ENCODE results near the gene INAVA. TPM values are rescaled to one million over a fixed set of nuclear protein-coding genes. Genes with fewer than 3 reads are reported as not detected.

INAVA gene
- total RNA-seq, 2 experiments from 2014 or later = 0.45 TPM; not detected in 1

DNA sequence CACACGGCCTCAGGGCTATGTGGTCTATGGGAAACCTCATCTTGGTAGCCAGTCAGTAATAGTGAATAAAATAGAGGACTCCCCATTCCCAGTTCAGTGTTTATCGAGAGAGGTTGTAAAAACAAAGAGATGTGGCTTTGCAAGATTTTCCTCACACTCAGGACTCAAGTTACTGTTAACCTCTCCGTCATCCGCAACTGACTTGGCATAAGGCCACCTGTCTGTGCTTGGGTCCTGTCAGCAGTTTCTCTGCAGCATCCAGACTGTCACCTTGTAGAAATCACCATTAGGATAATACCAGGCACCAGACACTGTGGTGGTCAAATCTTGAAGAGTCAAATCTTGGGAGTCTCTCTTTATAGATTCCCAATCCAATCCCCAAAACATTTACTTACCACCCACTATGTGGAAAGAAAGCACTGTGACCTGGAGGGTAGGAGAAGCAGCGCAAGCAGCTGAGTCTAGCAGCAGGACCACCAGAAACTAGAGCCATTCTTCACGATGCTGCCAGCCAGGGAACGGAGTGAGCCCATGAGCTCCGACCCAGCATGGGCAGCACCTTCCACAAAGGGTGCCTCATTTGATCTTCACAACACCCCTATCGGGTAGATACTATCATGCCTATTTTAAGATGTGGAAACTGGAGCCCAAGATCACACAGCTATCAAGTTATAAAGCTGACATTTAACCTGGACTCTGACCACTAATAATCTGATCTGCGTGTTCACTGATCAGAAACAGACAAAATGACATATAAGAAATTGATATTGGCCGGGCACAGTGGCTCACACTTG, 27.5 kb upstream of the INAVA start:
- Mint-ChIP-seq H3K27ac (no peak overlapping the region), H3K4me3 (no peak overlapping the region), H3K9me3 (no peaks in the 10 kb centered on the region), H3K36me3 (ENCODE audit: low read depth) (no peaks in the 10 kb centered on the region), H3K27me3 (peaks cover 46% of the 10 kb centered on the region), H3K4me1 (peaks cover 60% of the 10 kb centered on the region)
- ChIA-PET CTCF (interaction anchor here (0.9 to 1.7 kb wide), 4 partner anchors 10 to 24 kb away, joined by 4 to 5 read pairs (median 4); no protein-coding TSS in a partner anchor), POLR2A (interaction anchor here (0.9 to 1.2 kb wide), 2 partner anchors 38 to 153 kb away, joined by 3 to 4 read pairs; no protein-coding TSS in a partner anchor)
- DNase-seq = no peak

DNA sequence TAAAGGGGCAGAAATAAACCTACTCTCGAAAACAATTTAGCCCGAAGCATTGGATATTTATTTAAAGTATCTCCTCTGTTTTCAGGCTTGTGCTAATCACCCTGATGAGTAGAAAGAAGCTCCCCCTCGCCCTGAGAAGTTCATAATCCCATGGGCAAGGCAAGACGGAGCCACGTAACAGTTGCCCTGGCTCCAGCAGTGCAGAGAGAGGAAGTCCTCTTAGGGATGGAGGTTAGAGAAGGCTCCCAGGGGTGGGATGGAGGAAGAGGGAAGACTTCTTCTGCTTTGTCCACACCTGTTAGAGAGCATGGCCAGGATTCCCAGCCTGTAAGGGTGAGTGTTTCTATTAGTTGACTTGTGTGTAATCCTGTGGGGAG, 25.3 kb upstream of the INAVA start:
- POLR2A ChIA-PET = interaction anchor here (1.0 to 2.1 kb wide), 4 partner anchors 9 to 19 kb away, joined by 3 to 11 read pairs (median 4); no protein-coding TSS in a partner anchor
- H3K27ac Mint-ChIP-seq = no peak overlapping the region
- no peaks in the 10 kb centered on the region for H3K36me3 Mint-ChIP-seq (ENCODE audit: low read depth)
- H3K27me3 Mint-ChIP-seq = peaks cover 48% of the 10 kb centered on the region
- no peak overlapping the region for H3K4me3 Mint-ChIP-seq
- CTCF ChIA-PET = no interaction called here
- DNase-seq = no peak
- H3K4me1 Mint-ChIP-seq = peaks cover 48% of the 10 kb centered on the region
- H3K9me3 Mint-ChIP-seq = no peaks in the 10 kb centered on the region

DNA sequence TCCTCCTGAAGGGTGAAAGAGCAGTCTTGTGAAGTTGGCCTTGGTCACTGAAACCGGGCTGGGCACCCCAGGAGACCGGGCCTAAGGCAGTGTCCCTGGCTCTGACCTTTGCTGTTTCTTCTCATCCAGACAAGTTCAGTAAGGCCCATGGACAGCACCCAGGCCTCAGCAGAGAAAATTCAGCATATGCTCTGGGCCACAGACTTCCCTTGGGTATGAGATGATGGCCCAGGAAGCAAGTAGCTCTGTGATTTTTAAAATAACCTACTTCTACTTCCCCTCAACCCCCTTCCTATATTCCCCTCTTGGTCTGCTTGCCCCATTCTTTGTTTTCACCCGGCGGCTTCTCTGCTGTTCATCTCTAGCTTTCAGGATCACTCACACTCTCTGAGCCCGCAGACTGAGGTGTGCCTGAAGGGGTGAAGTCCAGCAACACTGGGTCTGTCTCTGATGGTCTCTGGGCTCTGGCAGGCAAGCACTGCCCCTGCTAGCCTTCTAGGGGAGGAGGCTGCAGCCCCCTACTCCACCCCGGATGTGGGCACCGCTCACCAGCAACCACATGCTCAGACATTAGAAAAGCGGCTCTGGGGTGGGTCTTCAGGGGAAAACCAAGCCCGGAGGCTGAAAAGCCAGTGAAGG, 24.8 kb upstream of the INAVA start:
- ChIA-PET POLR2A (interaction anchor here (1.0 to 2.1 kb wide), 4 partner anchors 9 to 19 kb away, joined by 3 to 11 read pairs (median 4); no protein-coding TSS in a partner anchor), CTCF (interaction anchor here (1.0 kb wide), 1 partner anchor 248 kb away, joined by 3 read pairs; no protein-coding TSS in a partner anchor)
- peak overlapping the region; percentile 34 for H3K27ac Mint-ChIP-seq
- peak overlapping the region; percentile 6 for H3K4me3 Mint-ChIP-seq
- peaks cover 50% of the 10 kb centered on the region for H3K4me1 Mint-ChIP-seq
- peak; percentile 45 for DNase-seq
- no peaks in the 10 kb centered on the region for H3K36me3 Mint-ChIP-seq (ENCODE audit: low read depth)
- peaks cover 51% of the 10 kb centered on the region for H3K27me3 Mint-ChIP-seq
- no peaks in the 10 kb centered on the region for H3K9me3 Mint-ChIP-seq

GRCh38 chr1:200872446-200873115, 22.1 kb upstream of the INAVA start, which contains the start of gene GPR25:
Gene GPR25 (plus strand): TSS chr1:200872981. CDS start chr1:200873038, 57 bp downstream.
- ChIA-PET POLR2A (interaction anchor here (1.1 kb wide), 1 partner anchor 17 kb away, joined by 3 read pairs; no protein-coding TSS in a partner anchor), CTCF (no interaction called here)
- H3K4me1 Mint-ChIP-seq = peaks cover 34% of the 10 kb centered on the region
- H3K9me3 Mint-ChIP-seq = no peaks in the 10 kb centered on the region
- no peak for DNase-seq
- H3K36me3 Mint-ChIP-seq (ENCODE audit: low read depth) = no peaks in the 10 kb centered on the region
- H3K4me3 Mint-ChIP-seq = no peak within 1 kb of the TSS
- H3K27ac Mint-ChIP-seq = no peak within 1 kb of the TSS
- H3K27me3 Mint-ChIP-seq = peaks cover 53% of the 10 kb centered on the region

- POLR2A ChIA-PET = no interaction called here
- Mint-ChIP-seq H3K4me1 (peaks cover 37% of the 10 kb centered on the region), H3K9me3 (no peaks in the 10 kb centered on the region), H3K4me3 (no peak overlapping the region), H3K36me3 (ENCODE audit: low read depth) (no peaks in the 10 kb centered on the region), H3K27ac (no peak overlapping the region), H3K27me3 (peaks cover 50% of the 10 kb centered on the region)
- CTCF ChIA-PET = no interaction called here
- DNase-seq = no peak
These were observed 21.5 kb upstream of the INAVA start for GRCh38 chr1:200873116-200873670.

- ChIA-PET POLR2A (no interaction called here), CTCF (no interaction called here)
- Mint-ChIP-seq H3K9me3 (no peaks in the 10 kb centered on the region), H3K4me3 (no peak overlapping the region), H3K27me3 (peaks cover 54% of the 10 kb centered on the region), H3K27ac (no peak overlapping the region), H3K36me3 (ENCODE audit: low read depth) (no peaks in the 10 kb centered on the region), H3K4me1 (peaks cover 44% of the 10 kb centered on the region)
- DNase-seq = no peak
These were observed 20.9 kb upstream of the INAVA start for GRCh38 chr1:200873671-200874397.

DNA sequence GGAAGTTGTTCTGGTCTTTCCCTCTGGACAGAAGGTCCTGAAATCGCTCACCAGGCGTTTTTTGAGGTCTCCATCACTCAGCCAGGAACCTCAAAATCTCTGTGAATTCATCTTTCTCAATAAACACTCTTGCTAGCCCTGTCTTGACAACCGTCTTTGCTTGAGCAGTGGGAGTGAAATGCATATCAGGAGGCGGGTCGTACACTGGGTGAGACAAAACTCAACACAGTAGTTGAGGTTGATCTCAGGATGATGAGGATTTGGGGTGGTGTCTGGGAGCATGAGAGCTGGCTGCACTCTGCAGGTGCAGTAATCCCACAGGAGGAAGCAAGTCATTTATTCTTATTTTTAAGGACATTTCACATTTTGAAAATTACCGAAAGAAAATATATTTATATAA, 20.0 kb upstream of the INAVA start:
- no peaks in the 10 kb centered on the region for H3K36me3 Mint-ChIP-seq (ENCODE audit: low read depth)
- CTCF ChIA-PET = no interaction called here
- H3K9me3 Mint-ChIP-seq = no peaks in the 10 kb centered on the region
- H3K4me3 Mint-ChIP-seq = no peak overlapping the region
- H3K27ac Mint-ChIP-seq = no peak overlapping the region
- POLR2A ChIA-PET = interaction anchor here (5.5 kb wide), 1 partner anchor 14 kb away, joined by 45 read pairs; no protein-coding TSS in a partner anchor
- H3K4me1 Mint-ChIP-seq = peaks cover 40% of the 10 kb centered on the region
- H3K27me3 Mint-ChIP-seq = peaks cover 54% of the 10 kb centered on the region
- DNase-seq = no peak

- ChIA-PET POLR2A (interaction anchor here (0.7 to 5.5 kb wide), 3 partner anchors 13 to 32 kb away, joined by 3 to 45 read pairs (median 3); no protein-coding TSS in a partner anchor), CTCF (no interaction called here)
- Mint-ChIP-seq H3K27ac (no peak overlapping the region), H3K4me1 (peaks cover 38% of the 10 kb centered on the region), H3K4me3 (no peak overlapping the region), H3K36me3 (ENCODE audit: low read depth) (no peaks in the 10 kb centered on the region), H3K9me3 (no peaks in the 10 kb centered on the region), H3K27me3 (peaks cover 59% of the 10 kb centered on the region)
- DNase-seq = no peak
These were observed 19.3 kb upstream of the INAVA start for GRCh38 chr1:200875416-200875815.

DNA sequence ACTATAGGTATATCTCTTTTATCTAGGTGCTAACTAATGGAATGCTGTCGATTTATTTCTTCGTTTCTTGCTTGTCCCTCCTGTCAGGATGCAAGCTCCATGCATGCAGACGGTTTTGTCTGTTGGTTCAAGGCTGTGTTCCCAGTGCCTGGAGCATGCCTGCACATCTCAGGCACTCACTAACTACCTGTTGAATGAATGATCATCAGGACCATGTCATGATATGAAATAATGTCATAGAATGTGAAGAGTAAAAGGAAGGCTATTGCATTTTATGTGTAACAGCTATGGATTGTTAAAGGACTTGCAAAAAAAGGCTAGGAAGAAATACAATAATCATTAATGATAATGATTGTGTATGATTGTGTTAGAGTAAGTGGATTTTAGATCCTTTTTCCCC, 17.7 kb upstream of the INAVA start:
- no peaks in the 10 kb centered on the region for H3K36me3 Mint-ChIP-seq (ENCODE audit: low read depth)
- H3K9me3 Mint-ChIP-seq = no peaks in the 10 kb centered on the region
- peaks cover 53% of the 10 kb centered on the region for H3K27me3 Mint-ChIP-seq
- no peak overlapping the region for H3K27ac Mint-ChIP-seq
- H3K4me3 Mint-ChIP-seq = no peak overlapping the region
- CTCF ChIA-PET = interaction anchor here (1.1 to 1.2 kb wide), 3 partner anchors 9 to 255 kb away, joined by 3 to 4 read pairs (median 3); no protein-coding TSS in a partner anchor
- POLR2A ChIA-PET = interaction anchor here (1.2 to 5.5 kb wide), 4 partner anchors 11 to 254 kb away, joined by 3 to 45 read pairs (median 7); no protein-coding TSS in a partner anchor
- H3K4me1 Mint-ChIP-seq = peaks cover 30% of the 10 kb centered on the region
- no peak for DNase-seq

GRCh38 chr1:200877839-200878551, 16.7 kb upstream of the INAVA start:
- no peak overlapping the region for H3K27ac Mint-ChIP-seq
- H3K36me3 Mint-ChIP-seq (ENCODE audit: low read depth) = no peaks in the 10 kb centered on the region
- no peak overlapping the region for H3K4me3 Mint-ChIP-seq
- peak; percentile 68 for DNase-seq
- peaks cover 47% of the 10 kb centered on the region for H3K27me3 Mint-ChIP-seq
- POLR2A ChIA-PET = interaction anchor here (1.0 to 5.5 kb wide), 6 partner anchors 8 to 255 kb away, joined by 3 to 45 read pairs (median 4); no protein-coding TSS in a partner anchor
- H3K9me3 Mint-ChIP-seq = no peaks in the 10 kb centered on the region
- CTCF ChIA-PET = interaction anchor here (1.0 to 1.4 kb wide), 5 partner anchors 15 to 256 kb away, joined by 3 to 4 read pairs (median 3); no protein-coding TSS in a partner anchor
- peaks cover 30% of the 10 kb centered on the region for H3K4me1 Mint-ChIP-seq

DNA sequence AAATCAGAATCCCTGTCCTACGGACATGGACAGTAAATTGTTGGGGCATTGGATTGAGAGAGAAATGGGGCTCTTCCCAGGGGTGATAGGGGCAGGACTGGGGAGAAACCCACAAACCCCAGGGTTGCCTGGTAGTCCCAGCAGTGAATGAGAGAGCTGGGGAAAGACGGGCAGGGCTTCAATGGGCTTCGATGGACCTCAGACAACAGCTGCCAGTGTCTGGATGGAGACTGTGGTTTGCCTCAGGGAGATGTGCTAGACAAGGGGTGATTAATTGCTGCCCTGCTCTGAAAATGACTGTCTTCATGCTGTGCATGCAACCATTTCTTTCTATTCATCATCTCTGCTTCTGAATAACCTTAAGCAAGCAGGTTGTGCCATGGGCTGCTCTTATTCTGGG, 14.5 kb upstream of the INAVA start:
- CTCF ChIA-PET = interaction anchor here (0.8 kb wide), 1 partner anchor 258 kb away, joined by 3 read pairs; no protein-coding TSS in a partner anchor
- Mint-ChIP-seq H3K4me1 (peaks cover 26% of the 10 kb centered on the region), H3K9me3 (no peaks in the 10 kb centered on the region), H3K27me3 (peaks cover 37% of the 10 kb centered on the region), H3K4me3 (no peak overlapping the region), H3K36me3 (ENCODE audit: low read depth) (no peaks in the 10 kb centered on the region), H3K27ac (no peak overlapping the region)
- POLR2A ChIA-PET = interaction anchor here (0.7 to 5.5 kb wide), 2 partner anchors 8 to 25 kb away, joined by 3 to 45 read pairs; no protein-coding TSS in a partner anchor
- DNase-seq = no peak

Data from activated CD4-positive, alpha-beta memory T cell treated with anti-CD3 and anti-CD28 coated beads, Interleukin-2, amount 10 ng/mL, durations not matched to agents 7 days and 5 days (primary cell).